Globus pallidus (tissue), 1 donor: ENCODE measurements around the gene KRT20.
"Not testable (repeated sequence)": the region's sequence is repeated elsewhere in the genome, so short reads cannot be mapped to it uniquely, and the experiment has no call there.

Source experiments
- DNase-seq: peaks from one replicate; pipeline ENCODE4 v3.0.0-alpha.2; 2015; ENCODE audit warnings: low spot score

KRT20 gene

GRCh38 chr17:40884708-40885512 lies at the start of gene KRT20:
Gene KRT20 (minus strand): TSS chr17:40885242. CDS start chr17:40885185, 57 bp downstream.
- no peak for DNase-seq

GRCh38 chr17:40932608-40933007 lies 47.6 kb upstream of the KRT20 start:
- no peak for DNase-seq

GRCh38 chr17:40931311-40931710 lies 46.3 kb upstream of the KRT20 start:
- no peak for DNase-seq

- DNase-seq = no peak
These were observed 41.3 kb upstream of the KRT20 start for GRCh38 chr17:40926341-40926740.

- peak; percentile 54 for DNase-seq
These were observed 37.2 kb upstream of the KRT20 start for GRCh38 chr17:40922239-40922638.

GRCh38 chr17:40921026-40921425 lies 36.0 kb upstream of the KRT20 start:
- DNase-seq = no peak

GRCh38 chr17:40917116-40917515 lies 32.1 kb upstream of the KRT20 start:
- DNase-seq = not testable (repeated sequence)

- DNase-seq = no peak
These were observed 31.3 kb upstream of the KRT20 start for GRCh38 chr17:40916366-40916765.

- peak; percentile 5 for DNase-seq
These were observed 30.7 kb upstream of the KRT20 start for GRCh38 chr17:40915721-40916256.

- DNase-seq = no peak
These were observed 30.2 kb upstream of the KRT20 start for GRCh38 chr17:40915199-40915661.

GRCh38 chr17:40914075-40914855 lies 29.2 kb upstream of the KRT20 start:
- no peak for DNase-seq

GRCh38 chr17:40912486-40913210 lies 27.6 kb upstream of the KRT20 start:
- no peak for DNase-seq

GRCh38 chr17:40910441-40910841 lies 25.4 kb upstream of the KRT20 start:
- DNase-seq = no peak

GRCh38 chr17:40909755-40910154 lies 24.7 kb upstream of the KRT20 start:
- DNase-seq = no peak

- peak; percentile 65 for DNase-seq
These were observed 24.3 kb upstream of the KRT20 start for GRCh38 chr17:40909351-40909750.

- no peak for DNase-seq
These were observed 21.6 kb upstream of the KRT20 start for GRCh38 chr17:40906613-40907012.

GRCh38 chr17:40905370-40905769 lies 20.3 kb upstream of the KRT20 start:
- DNase-seq = no peak

- no peak for DNase-seq
These were observed 18.2 kb upstream of the KRT20 start for GRCh38 chr17:40903129-40903847.

GRCh38 chr17:40902498-40902897 lies 17.5 kb upstream of the KRT20 start:
- DNase-seq = no peak

GRCh38 chr17:40901981-40902474 lies 17.0 kb upstream of the KRT20 start:
- DNase-seq = no peak

- no peak for DNase-seq
These were observed 15.8 kb upstream of the KRT20 start for GRCh38 chr17:40900809-40901356.
